Left lung (tissue), 10 donors: ENCODE results near the gene TPD52L1. TPM values are rescaled to one million over a fixed set of nuclear protein-coding genes. Genes with fewer than 3 reads are reported as not detected.
A peak's percentile ranks its signal among the peaks of the same experiment; 100 is the strongest.

Experiments
- ATAC-seq: fragments of 200-7000 bp; cut with Tn5 transposase; one replicate; pipeline ENCODE4 v1.9.1; 2020; ENCODE audit warnings: moderate library complexity
- DNase-seq, 4 donors: peaks; one replicate each; pipeline ENCODE4 v3.0.0-alpha.2; 2013 to 2020
- H3K27ac ChIP-seq, 2 donors: fragments of 200-600 bp; sonication (generic) in 1 of 2; one replicate each; pipeline versions ENCODE4 v1.5.0 to v1.8.0; 2020 to 2021
- H3K27me3 ChIP-seq, 2 donors: fragments of 200-600 bp; sonication (generic) in 1 of 2; one replicate each; pipeline versions ENCODE4 v1.5.0 to v1.8.0; 2020 to 2021
- H3K36me3 ChIP-seq, 2 donors: fragments of 200-600 bp; sonication (generic) in 1 of 2; one replicate each; pipeline versions ENCODE4 v1.5.0 to v1.8.0; 2020 to 2021
- H3K4me1 ChIP-seq, 2 donors: fragments of 200-600 bp; one replicate each; pipeline ENCODE4 v1.8.0; 2021
- H3K4me3 ChIP-seq, 2 donors: fragments of 200-600 bp; sonication (generic) in 1 of 2; one replicate each; pipeline versions ENCODE4 v1.5.0 to v1.8.0; 2020 to 2021; ENCODE audit warnings: mild to moderate bottlenecking in 1 of 2
- H3K9me3 ChIP-seq, 2 donors: fragments of 200-600 bp; sonication (generic) in 1 of 2; one replicate each; pipeline versions ENCODE4 v1.5.0 to v1.8.0; 2020 to 2021
- CTCF ChIP-seq, 2 donors: fragments of 200-600 bp; sonication (generic) in 1 of 2; IDR thresholded peaks; one replicate each; pipeline versions ENCODE4 v1.5.0 to v1.8.0; 2021; ENCODE audit warnings: antibody characterized with exemption in 2 of 2
- intact Hi-C, 2 donors: fragments of 100-400 bp; cut with DNase I; formaldehyde crosslinking; loops; one replicate each; pipeline versions ENCODE4 v1.11.2 to v1.14.2; 2022
- polyA plus RNA-seq, 6 donors: library from polyadenylated mRNA; unstranded; fragments of 120-200 nt; gene quantifications; one replicate each; pipeline ENCODE4 v1.2.1, GENCODE V29; 2013; ENCODE audit not compliant: insufficient read length in 6 of 6
- total RNA-seq, 2 donors: library from RNA; stranded (reverse); fragmentation: NEBNext Ultra II Directional; extraction: Animal tissue kit (Norgen Biotek cat#: 25700); gene quantifications; one replicate each; pipeline ENCODE4 v1.2.1, GENCODE V29; 2021
- donor health status: DM: no; HTN: yes; CAD: no.
- donor health status: DM: no; HTN: no; CAD: no.

Gene TPD52L1
- total and polyA plus RNA-seq, 8 donors, result 17.4 to 125 (median 80.4) TPM

GRCh38 chr6:125300992-125301434 is 147.4 kb downstream of the TPD52L1 start:
- H3K9me3 ChIP-seq, result no peaks in the 10 kb centered on the region
- peaks cover 0 to 36% of the 10 kb centered on the region in 2 donors for H3K36me3 ChIP-seq
- intact Hi-C loops, result loop anchor here in 1 of 2 donors (10.0 kb wide), 1 partner anchor 464 kb away; no protein-coding TSS in a partner anchor
- no peak for TF ChIP-seq CTCF (IDR thresholded peaks at IDR 0.05)
- peaks cover 10 to 21% of the 10 kb centered on the region in 2 donors for H3K4me1 ChIP-seq
- peak overlapping the region; percentile 64 to 66 for H3K4me3 ChIP-seq
- DNase-seq (no peak), ATAC-seq (peak; percentile 4)
- H3K27me3 ChIP-seq, result no peaks in the 10 kb centered on the region
- peak overlapping the region; percentile 83 to 96 for H3K27ac ChIP-seq

DNA sequence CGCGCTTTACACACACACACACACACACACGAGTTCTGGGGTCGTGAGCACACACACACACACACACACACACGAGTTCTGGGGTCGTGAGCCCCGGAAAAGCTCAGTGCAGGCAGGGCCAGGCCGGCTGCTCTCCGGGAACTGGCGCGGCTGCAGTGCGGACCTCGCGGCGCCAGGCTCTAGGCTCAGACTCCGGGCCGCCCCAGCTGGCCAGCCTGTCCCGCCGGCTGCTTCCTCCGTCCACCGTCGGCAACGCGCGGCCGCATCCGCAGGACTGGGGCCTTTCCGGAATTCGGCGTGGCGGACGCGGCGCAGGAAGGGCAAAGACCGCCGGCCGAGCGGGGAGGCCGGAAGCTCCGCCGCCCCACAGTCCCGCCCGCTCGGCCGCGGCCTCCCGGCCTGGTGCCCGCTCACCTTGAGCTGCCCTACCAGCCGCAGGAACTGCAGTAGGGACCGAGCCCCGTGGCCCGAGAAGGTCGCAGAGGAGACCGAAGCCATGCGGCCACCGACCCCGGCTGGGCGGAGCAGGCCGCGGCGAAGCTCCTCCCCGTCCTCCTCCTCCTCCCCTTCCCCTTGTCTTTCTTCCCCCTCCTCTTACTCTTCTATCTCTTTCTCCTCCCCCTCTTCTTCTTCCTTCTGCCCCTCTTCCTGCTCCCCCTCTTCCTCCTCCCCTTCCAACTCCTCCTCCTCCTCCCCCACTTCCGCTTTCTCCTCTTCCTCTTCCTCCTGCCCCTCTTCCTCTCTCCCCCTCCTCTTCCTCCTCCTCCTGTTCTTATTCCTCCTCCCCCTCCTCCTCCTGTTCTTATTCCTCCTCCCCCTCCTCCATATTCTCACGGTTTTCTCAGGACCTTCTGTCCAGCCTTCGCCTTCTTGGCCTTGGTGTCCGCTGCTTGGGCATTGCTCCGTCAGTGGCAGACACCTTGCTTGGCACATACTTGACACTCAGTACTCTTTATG is 148.1 kb downstream of the TPD52L1 start, which contains the start of gene HDDC2:
HDDC2 (minus strand) TSS at position 533 of the 957 bp plus-strand sequence; CDS start at position 498, 35 bp downstream.
- ATAC-seq (peak; percentile 91), DNase-seq (peak; percentile 69 to 96 (median 74))
- Histone ChIP-seq H3K27ac (peak within 1 kb of the TSS; percentile 83 to 96), H3K36me3 (peaks cover 0 to 29% of the 10 kb centered on the region in 2 donors), H3K4me1 (peaks cover 10 to 21% of the 10 kb centered on the region in 2 donors), H3K4me3 (peak within 1 kb of the TSS; percentile 64 to 66), H3K9me3 (no peaks in the 10 kb centered on the region), H3K27me3 (no peaks in the 10 kb centered on the region)
- TF ChIP-seq CTCF (IDR thresholded peaks at IDR 0.05), result no peak
- intact Hi-C loops, result loop anchor here in 1 of 2 donors (10.0 kb wide), 1 partner anchor 463 kb away; no protein-coding TSS in a partner anchor

DNA sequence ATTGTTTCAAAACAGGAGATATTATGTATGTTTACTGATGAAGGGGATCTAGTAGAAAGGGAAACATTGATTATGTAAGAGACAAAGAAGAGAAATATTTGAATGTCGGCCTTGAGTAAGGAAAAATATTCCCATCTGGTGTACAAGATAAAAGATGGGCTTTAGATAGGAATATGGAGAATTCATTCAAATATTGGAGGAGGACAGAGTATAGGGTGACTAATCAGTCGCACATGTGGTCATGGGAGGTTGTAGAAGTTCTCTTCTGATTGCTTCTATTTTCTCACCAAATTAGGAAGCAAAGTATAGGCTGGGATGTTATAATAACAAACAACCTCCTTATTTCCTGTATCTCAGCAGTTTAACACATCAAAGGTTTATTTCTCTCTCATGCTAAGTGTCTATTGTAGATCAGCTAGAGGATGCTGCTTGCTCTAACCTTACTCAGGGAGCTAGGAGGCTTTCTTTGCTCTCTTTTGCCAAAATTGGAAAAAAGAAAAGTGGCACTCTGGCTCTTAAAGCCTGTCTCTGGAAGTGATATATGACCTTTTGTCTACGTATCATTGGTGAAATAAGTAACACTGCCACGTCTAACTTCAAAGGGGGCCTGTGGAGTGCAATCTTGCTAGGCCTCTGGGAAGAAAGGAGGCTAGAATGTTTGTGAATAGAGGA is 149.4 kb downstream of the TPD52L1 start:
- intact Hi-C loops, result loop anchor here in 1 of 2 donors (10.0 kb wide), 1 partner anchor 462 kb away; no protein-coding TSS in a partner anchor
- peaks cover 10 to 21% of the 10 kb centered on the region in 2 donors for H3K4me1 ChIP-seq
- H3K27ac ChIP-seq, result peak overlapping the region in 1 of 2 donors; percentile 96
- no peak for TF ChIP-seq CTCF (IDR thresholded peaks at IDR 0.05)
- no peak for DNase-seq
- no peak overlapping the region for H3K4me3 ChIP-seq
- peaks cover 0 to 18% of the 10 kb centered on the region in 2 donors for H3K36me3 ChIP-seq
- no peaks in the 10 kb centered on the region for H3K27me3 ChIP-seq
- no peaks in the 10 kb centered on the region for H3K9me3 ChIP-seq
- no peak for ATAC-seq

DNA sequence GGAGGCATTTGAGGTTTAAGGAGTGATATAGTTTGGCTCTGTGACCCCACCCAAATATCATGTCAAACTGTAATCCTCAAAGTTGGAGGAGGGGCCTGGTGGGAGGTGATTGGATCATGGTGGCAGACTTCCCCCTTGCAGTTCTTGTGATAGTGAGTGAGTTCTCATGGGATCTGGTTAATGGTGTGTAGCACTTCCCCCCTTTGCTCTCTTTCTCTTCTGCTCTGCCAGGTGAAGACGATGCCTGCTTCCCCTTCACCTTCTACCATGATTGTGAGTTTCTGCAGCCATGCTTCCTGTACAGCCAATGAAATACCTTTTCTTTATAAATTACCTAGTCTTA is 149.9 kb downstream of the TPD52L1 start:
- intact Hi-C loops, result loop anchor here in 1 of 2 donors (10.0 kb wide), 1 partner anchor 461 kb away; no protein-coding TSS in a partner anchor
- TF ChIP-seq CTCF (IDR thresholded peaks at IDR 0.05), result no peak
- H3K27me3 ChIP-seq, result no peaks in the 10 kb centered on the region
- no peak for DNase-seq
- H3K36me3 ChIP-seq, result peaks cover 0 to 13% of the 10 kb centered on the region in 2 donors
- peak overlapping the region in 1 of 2 donors; percentile 96 for H3K27ac ChIP-seq
- no peak for ATAC-seq
- H3K9me3 ChIP-seq, result no peaks in the 10 kb centered on the region
- no peak overlapping the region for H3K4me3 ChIP-seq
- peaks cover 10 to 21% of the 10 kb centered on the region in 2 donors for H3K4me1 ChIP-seq
